Upper lobe of left lung (tissue), 6 donors: ENCODE results near the gene LIME1. TPM values are rescaled to one million over a fixed set of nuclear protein-coding genes. Genes with fewer than 3 reads are reported as not detected.
A peak's percentile ranks its signal among the peaks of the same experiment; 100 is the strongest.

Experiments used
- ATAC-seq, 2 donors: fragments of 200-7000 bp; cut with Tn5 transposase; one replicate each; pipeline ENCODE4 v1.9.1; 2022; ENCODE audit warnings: mild to moderate bottlenecking in 2 of 2, moderate library complexity in 2 of 2; ENCODE audit not compliant: low FRiP score in 2 of 2
- DNase-seq, 2 donors: peaks; one replicate each; pipeline ENCODE4 v3.0.0-alpha.2; 2019 to 2020
- H3K27ac ChIP-seq, 4 donors: fragments of 200-600 bp; sonication (generic); one replicate each; pipeline ENCODE4 v1.5.1; 2016 to 2019
- H3K27me3 ChIP-seq, 4 donors: fragments of 200-600 bp; sonication (generic); one replicate each; pipeline ENCODE4 v1.5.1; 2017 to 2019
- H3K36me3 ChIP-seq, 4 donors: fragments of 200-600 bp; sonication (generic); one replicate each; pipeline ENCODE4 v1.5.1; 2016 to 2019
- H3K4me1 ChIP-seq, 4 donors: fragments of 200-600 bp; sonication (generic); one replicate each; pipeline ENCODE4 v1.5.1; 2018 to 2019
- H3K4me3 ChIP-seq, 4 donors: fragments of 200-600 bp; sonication (generic); one replicate each; pipeline ENCODE4 v1.5.1; 2017 to 2019; ENCODE audit warnings: mild to moderate bottlenecking in 2 of 4, moderate library complexity in 1 of 4
- H3K9me3 ChIP-seq, 4 donors: fragments of 200-600 bp; sonication (generic); one replicate each; pipeline ENCODE4 v1.5.1; 2018 to 2019
- CTCF ChIP-seq, 6 experiments: fragments of 450-650 bp in 4 of 6; fragments of 200-600 bp in 2 of 6; sonication (generic) in 2 of 6; IDR thresholded peaks; one replicate each; pipeline ENCODE4 v1.5.1; 2016 to 2019; ENCODE audit warnings: antibody characterized with exemption in 6 of 6
- EP300 ChIP-seq, 4 donors: sonication (generic); formaldehyde crosslinking; IDR thresholded peaks; one replicate each; pipeline ENCODE4 v1.5.1; 2017; ENCODE audit warnings: antibody characterized with exemption in 4 of 4, control low read depth in 2 of 4
- POLR2A ChIP-seq, 4 donors: fragments of 450-650 bp; IDR thresholded peaks; one replicate each; pipeline ENCODE4 v1.5.1; 2016 to 2017; ENCODE audit warnings: antibody characterized with exemption in 4 of 4, mild to moderate bottlenecking in 2 of 4
- POLR2AphosphoS5 ChIP-seq, 2 donors: sonication (generic); formaldehyde crosslinking; IDR thresholded peaks; one replicate each; pipeline ENCODE4 v1.5.1; 2017; ENCODE audit warnings: antibody characterized with exemption in 2 of 2
- WGBS, 2 donors: methylation state at CpG; one replicate each; pipeline ENCODE4 v1.1.5; 2017 to 2018; 5-methylcytosine and 5-hydroxymethylcytosine counted together
- total RNA-seq, 6 donors: library from RNA; depleted of rRNA in 4 of 6; stranded (reverse); fragments of >200 nt in 4 of 6; gene quantifications; one replicate each; pipeline versions ENCODE4 v1.1.0 to v1.2.1, GENCODE V29; 2016 to 2021
- donor health status: DM: no; HTN: no; CAD: no; lungs with moderate emphysema.
- donor health status: DM: no; HTN: yes; CAD: no; lungs with severe emphysema.

LIME1 gene
- total RNA-seq, 6 donors from 2014 or later = 12.4 to 51.3 (median 15.3) TPM

- no peak for ATAC-seq
- peak in 1 of 2 donors; percentile 81 for DNase-seq
- TF ChIP-seq POLR2A (IDR thresholded peaks at IDR 0.05) = no peak
- no peak for TF ChIP-seq EP300 (IDR thresholded peaks at IDR 0.05)
- peaks cover 0 to 38% (median 34%) of the 10 kb centered on the region in 4 donors for H3K36me3 ChIP-seq
- no peaks in the 10 kb centered on the region for H3K27me3 ChIP-seq
- peaks cover 20 to 43% (median 22%) of the 10 kb centered on the region in 4 donors for H3K4me1 ChIP-seq
- H3K27ac ChIP-seq = peak overlapping the region in 1 of 4 donors; percentile 23
- 90 to 91% methylated on average over 13 to 45 of the region's 48 CpGs for WGBS, 2 donors
- no peak overlapping the region for H3K4me3 ChIP-seq
- no peaks in the 10 kb centered on the region for H3K9me3 ChIP-seq
Measured at GRCh38 chr20:63734946-63735858, 1.3 kb upstream of the LIME1 start.

GRCh38 chr20:63736893-63737694 lies 630 bp downstream of the LIME1 start:
- WGBS, 2 donors = 40 to 42% methylated on average over 3 to 18 of the region's 30 CpGs
- TF ChIP-seq POLR2A (IDR thresholded peaks at IDR 0.05) (no peak), EP300 (IDR thresholded peaks at IDR 0.05) (no peak), POLR2AphosphoS5 (IDR thresholded peaks at IDR 0.05) (no peak), CTCF (IDR thresholded peaks at IDR 0.05) (no peak)
- Histone ChIP-seq H3K27me3 (no peaks in the 10 kb centered on the region), H3K9me3 (no peaks in the 10 kb centered on the region), H3K4me3 (peak overlapping the region in 3 of 4 donors; percentile 36 to 70 (median 59)), H3K27ac (peak overlapping the region; percentile 18 to 87 (median 64)), H3K4me1 (peaks cover 38 to 57% (median 41%) of the 10 kb centered on the region in 4 donors), H3K36me3 (peaks cover 0 to 40% (median 36%) of the 10 kb centered on the region in 4 donors)
- DNase-seq (peak in 1 of 2 donors; percentile 80), ATAC-seq (no peak)

DNA sequence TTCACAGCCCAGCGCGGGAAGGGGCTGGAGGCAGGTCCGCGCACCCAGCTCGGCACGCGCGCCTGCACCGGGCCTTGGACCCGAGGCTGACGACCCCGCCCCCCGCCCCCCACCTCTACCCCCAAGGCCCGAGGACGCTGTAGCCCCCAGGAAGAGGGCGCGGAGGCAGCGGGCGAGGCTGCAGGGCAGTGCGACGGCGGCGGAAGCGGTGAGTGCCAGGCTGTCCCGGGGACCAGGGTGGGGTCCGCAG lies 1.2 kb downstream of the LIME1 start:
- peak in 1 of 2 donors; percentile 85 for DNase-seq
- Histone ChIP-seq H3K9me3 (no peaks in the 10 kb centered on the region), H3K4me1 (peaks cover 38 to 57% (median 42%) of the 10 kb centered on the region in 4 donors), H3K36me3 (peaks cover 0 to 46% (median 40%) of the 10 kb centered on the region in 4 donors), H3K27ac (peak overlapping the region in 3 of 4 donors; percentile 42 to 87 (median 86)), H3K4me3 (peak overlapping the region in 3 of 4 donors; percentile 36 to 70 (median 59)), H3K27me3 (no peaks in the 10 kb centered on the region)
- 13% methylated on average over 8 of the region's 26 CpGs; no CpG with 5 or more reads in 1 of the 2 donors for WGBS, 2 donors
- no peak for ATAC-seq
- TF ChIP-seq POLR2AphosphoS5 (IDR thresholded peaks at IDR 0.05) = no peak
- TF ChIP-seq POLR2A (IDR thresholded peaks at IDR 0.05) = no peak
- no peak for TF ChIP-seq CTCF (IDR thresholded peaks at IDR 0.05)
- TF ChIP-seq EP300 (IDR thresholded peaks at IDR 0.05) = no peak

- Histone ChIP-seq H3K4me1 (peaks cover 38 to 57% (median 42%) of the 10 kb centered on the region in 4 donors), H3K27ac (peak overlapping the region; percentile 64 to 87 (median 85)), H3K9me3 (no peaks in the 10 kb centered on the region), H3K36me3 (peaks cover 3 to 50% (median 45%) of the 10 kb centered on the region in 4 donors), H3K4me3 (peak overlapping the region in 3 of 4 donors; percentile 36 to 70 (median 59)), H3K27me3 (no peaks in the 10 kb centered on the region)
- DNase-seq = peak in 1 of 2 donors; percentile 84
- WGBS, 2 donors = 34% methylated on average over 20 of the region's 43 CpGs; no CpG with 5 or more reads in 1 of the 2 donors
- no peak for ATAC-seq
- TF ChIP-seq EP300 (IDR thresholded peaks at IDR 0.05) (no peak), CTCF (IDR thresholded peaks at IDR 0.05) (no peak), POLR2AphosphoS5 (IDR thresholded peaks at IDR 0.05) (no peak), POLR2A (IDR thresholded peaks at IDR 0.05) (no peak)
Measured at GRCh38 chr20:63737945-63738686, 1.7 kb downstream of the LIME1 start.
